ENCODE results near the gene ARMC9. TPM values are rescaled to one million over a fixed set of nuclear protein-coding genes. Genes with fewer than 3 reads are reported as not detected.

Gene ARMC9
- total and polyA plus RNA-seq, 2 donors (not counting 3 experiments of a cell fraction or from before 2014, with no cell fraction given) = 16.4 to 24.2 TPM

- DNase-seq (ENCODE audit: low read depth, low spot score) = peak; percentile 91
- Histone ChIP-seq H3K4me2 (ENCODE audit: insufficient read depth, low read length) (no peak overlapping the region), H3K9ac (replicated peaks; ENCODE audit: extremely low read depth, insufficient read depth, low read length) (no peak overlapping the region), H3K4me1 (ENCODE audit: control insufficient read depth, extremely low read depth, insufficient read depth, low read length) (peaks cover 48% of the 10 kb centered on the region), H2AFZ (ENCODE audit: low read depth, low read length) (peak overlapping the region; percentile 21), H3K79me2 (ENCODE audit: control insufficient read depth, insufficient read depth, low read length) (no peaks in the 10 kb centered on the region), H3K27me3 (ENCODE audit: control insufficient read depth in 2 of 2, insufficient read depth in 2 of 2, low read length in 2 of 2) (no peaks in the 10 kb centered on the region), H3K27ac (ENCODE audit: insufficient read depth, low read depth, low read length) (peak overlapping the region; percentile 75), H4K20me1 (replicated peaks; ENCODE audit: control insufficient read depth, extremely low read depth, insufficient read depth, low read length) (no peaks in the 10 kb centered on the region), H3K9me1 (replicated peaks; ENCODE audit: control insufficient read depth, extremely low read depth, insufficient read depth, low read length) (no peaks in the 10 kb centered on the region), H3K9me3 (replicated peaks; ENCODE audit: control insufficient read depth, insufficient read depth, low read length) (no peaks in the 10 kb centered on the region), H3K4me3 (replicated peaks in 1 of 3; ENCODE audit: insufficient read depth in 1 of 3, low read depth in 1 of 3, low read length in 3 of 3) (no peak overlapping the region), H3K36me3 (ENCODE audit: control insufficient read depth in 2 of 2, extremely low read depth in 1 of 2, insufficient read depth in 2 of 2, low read length in 2 of 2) (no peaks in the 10 kb centered on the region)
- dilution Hi-C loops (cut with MboI; ENCODE audit: extremely low pct_ligation_motif_present, low sequenced_read_pairs) (no loop called here), intact Hi-C loops (cut with micrococcal nuclease) (loop anchor here (1.0 to 2.0 kb wide), 2 partner anchors 13 to 20 kb away; no protein-coding TSS in a partner anchor)
- TF ChIP-seq MYC (IDR thresholded peaks at IDR 0.05; ENCODE audit: low read depth, low read length) (no peak), CTCF (IDR thresholded peaks at IDR 0.05; ENCODE audit: extremely low read depth in 1 of 2, insufficient read depth in 1 of 2, low read depth in 1 of 2, low read length in 2 of 2) (no peak), GATA2 (IDR thresholded peaks at IDR 0.05; ENCODE audit: insufficient read depth, insufficient read length, low read depth, low read length) (peak; percentile 54), FOS (IDR thresholded peaks at IDR 0.05; ENCODE audit: borderline replicate concordance, insufficient read depth, low read length) (peak; percentile 67), JUN (IDR thresholded peaks at IDR 0.05; ENCODE audit: borderline replicate concordance, insufficient read depth, insufficient read length, low read depth) (peak; percentile 33), POLR2AphosphoS5 (IDR thresholded peaks at IDR 0.05; ENCODE audit: insufficient read depth, low read depth, low read length) (peak; percentile 75)
- FAIRE-seq = peak; percentile 99
- TSS peak; percentile 50 for BruUV-seq (replicated peaks)
- ChIA-PET POLR2A (no interaction called here), CTCF (interaction anchor here (0.9 to 1.3 kb wide), 4 partner anchors 9 to 78 kb away, joined by 4 to 8 read pairs (median 4); no protein-coding TSS in a partner anchor)
Measured at GRCh38 chr2:231181860-231182512, 16.4 kb upstream of the ARMC9 start.

Measured in endothelial cell of umbilical vein (primary cell).